ENCODE measurements around the gene NCAPG2. TPM values are rescaled to one million over a fixed set of nuclear protein-coding genes. Genes with fewer than 3 reads are reported as not detected.
A peak's percentile ranks its signal among the peaks of the same experiment; 100 is the strongest.
"Not testable (repeated sequence)": the region's sequence is repeated elsewhere in the genome, so short reads cannot be mapped to it uniquely, and the experiment has no call there.

Gene NCAPG2
- polyA plus RNA-seq, 2 of the 4 experiments (the other 2 are of a cell fraction): 53.8 to 63.0 TPM

DNA sequence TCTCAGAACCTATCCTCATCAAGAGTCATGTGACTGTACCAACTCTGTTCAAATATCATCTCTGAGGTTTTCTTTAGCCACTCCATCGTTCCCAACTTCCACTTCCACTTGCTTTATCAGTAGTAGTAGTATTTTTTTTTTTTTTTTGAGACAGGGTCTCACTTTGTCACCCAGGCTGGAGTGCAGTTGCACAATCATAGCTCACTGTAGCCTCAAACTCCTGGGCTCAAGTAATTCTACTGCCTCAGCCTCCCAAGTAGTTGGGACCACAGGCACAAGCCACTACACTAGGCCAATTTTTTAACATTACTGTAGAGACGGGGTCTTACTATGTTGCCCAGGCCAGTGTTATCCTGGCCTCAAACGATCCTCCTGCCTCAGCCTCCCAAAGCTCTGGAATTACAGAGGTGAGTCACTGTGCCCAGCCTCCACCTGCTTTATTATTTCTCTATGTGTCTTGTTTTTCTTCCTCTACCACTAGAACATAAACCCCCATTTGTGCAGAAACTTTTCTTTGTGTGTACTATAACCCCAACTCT, 5.9 kb downstream of the NCAPG2 start:
- 86% methylated on average over 3 of the region's 3 CpGs for WGBS (ENCODE audit: missing lambda C conversion rate)
- no peak for DNase-seq (ENCODE audit: low read depth in 1 of 2, low spot score in 1 of 2)
- no peak for TF ChIP-seq REST (IDR thresholded peaks at IDR 0.05)
- TF ChIP-seq HMGXB4 (CRISPR knock-in tag; IDR thresholded peaks at IDR 0.05; ENCODE audit: borderline replicate concordance): no peak
- TF ChIP-seq NPAS2 (CRISPR knock-in tag; IDR thresholded peaks at IDR 0.05; ENCODE audit: borderline replicate concordance): no peak
- no peak for TF ChIP-seq BHLHE40 (IDR thresholded peaks at IDR 0.05; ENCODE audit: low read depth, low read length)
- TF ChIP-seq ESRRA (IDR thresholded peaks at IDR 0.05; ENCODE audit: borderline replicate concordance, low read length): no peak
- no peak for TF ChIP-seq HEYL (CRISPR knock-in tag; IDR thresholded peaks at IDR 0.05)
- TF ChIP-seq PHF8 (IDR thresholded peaks at IDR 0.05; ENCODE audit: borderline replicate concordance, low read depth): no peak
- no peak for TF ChIP-seq NR3C1 (IDR thresholded peaks at IDR 0.05)
- TF ChIP-seq EHF (CRISPR knock-in tag; IDR thresholded peaks at IDR 0.05): no peak
- no peak for TF ChIP-seq HES2 (IDR thresholded peaks at IDR 0.05)

GRCh38 chr7:158697597-158697996, 7.0 kb downstream of the NCAPG2 start:
- WGBS (ENCODE audit: missing lambda C conversion rate): 93% methylated on average over 2 of the region's 2 CpGs
- H3K4me1 ChIP-seq; DNase-seq (ENCODE audit: low read depth in 1 of 2, low spot score in 1 of 2); H3K27ac ChIP-seq; H3K4me3 ChIP-seq; FAIRE-seq; ATAC-seq; H3K9me3 ChIP-seq; POLR2A ChIA-PET; H3K4me2 ChIP-seq: not testable (repeated sequence)
- CTCF ChIA-PET: interaction anchor here (0.6 to 8.1 kb wide), 2 partner anchors 17 to 281 kb away, joined by 3 to 111 read pairs; no protein-coding TSS in a partner anchor

More for the DNA sequence above, 5.9 kb downstream of the NCAPG2 start:
- FAIRE-seq: no peak
- Histone ChIP-seq H3K4me3 (no peak overlapping the region), H3K4me1 (peaks cover 17% of the 10 kb centered on the region), H3K9me3 (no peaks in the 10 kb centered on the region), H3K4me2 (no peak overlapping the region), H3K27ac (no peak overlapping the region)
- no peak for ATAC-seq
- ChIA-PET POLR2A (no interaction called here), CTCF (interaction anchor here (0.7 to 8.1 kb wide), 3 partner anchors 24 to 280 kb away, joined by 3 to 111 read pairs (median 4); no protein-coding TSS in a partner anchor)

- 0 out of 3 replicates have a peak overlapping the region, but pooled peaks have one; percentile 9 for H3K4me2 ChIP-seq
- CTCF ChIA-PET: interaction anchor here (0.6 to 8.1 kb wide), 44 partner anchors 9 to 447 kb away, joined by 3 to 111 read pairs (median 4); partner anchors contain the start of genes DYNC2I1 and NCAPG2
- ATAC-seq: peak; percentile 96
- H3K4me3 ChIP-seq: no peak overlapping the region
- 63% methylated on average over 8 of the region's 10 CpGs for WGBS (ENCODE audit: missing lambda C conversion rate)
- H3K4me1 ChIP-seq: peaks cover 6% of the 10 kb centered on the region; the same call in 2 of the 3 replicates
- FAIRE-seq: no peak
- peak; percentile 71 to 75 for TF ChIP-seq RAD21 (conservative IDR thresholded peaks at IDR 0.05 in 1 of 2, IDR thresholded peaks at IDR 0.05 in 1 of 2)
- TF ChIP-seq ZC3H11A (IDR thresholded peaks at IDR 0.05): no peak
- peak; percentile 59 for TF ChIP-seq SMC3 (IDR thresholded peaks at IDR 0.05)
- TF ChIP-seq CTCF (IDR thresholded peaks at IDR 0.05): peak; percentile 65
- POLR2A ChIA-PET: no interaction called here
- H3K27ac ChIP-seq: peak overlapping the region; percentile 10 to 18; a peak in 3 of 6 replicates
- DNase-seq (ENCODE audit: low read depth in 1 of 2, low spot score in 1 of 2): peak; percentile 51 to 76
- H3K9me3 ChIP-seq: no peaks in the 10 kb centered on the region
These were observed 8.7 kb downstream of the NCAPG2 start for GRCh38 chr7:158695726-158696452.
